HG03196 (cell line): ENCODE data around the gene TRPM5.
"Not testable (repeated sequence)": the region's sequence is repeated elsewhere in the genome, so short reads cannot be mapped to it uniquely, and the experiment has no call there.

ENCODE experiments used
- ATAC-seq: cut with Tn5 transposase; IDR thresholded peaks from one replicate; pipeline ENCODE4 v1.9.1; 2021; ENCODE audit not compliant: unreplicated experiment

TRPM5 gene

GRCh38 chr11:2443881-2444820, at the start of gene TRPM5:
TRPM5 (minus strand) TSS chr11:2444514; CDS start chr11:2423036, 21,478 bp downstream.
- ATAC-seq: no peak

GRCh38 chr11:2489083-2489482, 44.8 kb upstream of the TRPM5 start:
- ATAC-seq: no peak

- ATAC-seq: no peak
Measured at GRCh38 chr11:2488004-2488403, 43.7 kb upstream of the TRPM5 start.

GRCh38 chr11:2484576-2485125, 40.3 kb upstream of the TRPM5 start:
- no peak for ATAC-seq

- no peak for ATAC-seq
Measured at GRCh38 chr11:2483426-2483825, 39.1 kb upstream of the TRPM5 start.

GRCh38 chr11:2482745-2483144, 38.4 kb upstream of the TRPM5 start:
- ATAC-seq: no peak

- ATAC-seq: no peak
Measured at GRCh38 chr11:2482204-2482603, 37.9 kb upstream of the TRPM5 start.

GRCh38 chr11:2481253-2481652, 36.9 kb upstream of the TRPM5 start:
- no peak for ATAC-seq

GRCh38 chr11:2480874-2481220, 36.5 kb upstream of the TRPM5 start:
- no peak for ATAC-seq

- ATAC-seq: not testable (repeated sequence)
Measured at GRCh38 chr11:2480067-2480873, 36.0 kb upstream of the TRPM5 start.

- no peak for ATAC-seq
Measured at GRCh38 chr11:2477936-2478335, 33.6 kb upstream of the TRPM5 start.

GRCh38 chr11:2477254-2477653, 32.9 kb upstream of the TRPM5 start:
- no peak for ATAC-seq

GRCh38 chr11:2475136-2475918, 31.0 kb upstream of the TRPM5 start:
- no peak for ATAC-seq

GRCh38 chr11:2474059-2474901, 30.0 kb upstream of the TRPM5 start:
- ATAC-seq: no peak

GRCh38 chr11:2473361-2474058, 29.2 kb upstream of the TRPM5 start:
- no peak for ATAC-seq

GRCh38 chr11:2472428-2473186, 28.3 kb upstream of the TRPM5 start:
- no peak for ATAC-seq

GRCh38 chr11:2471804-2472096, 27.4 kb upstream of the TRPM5 start:
- ATAC-seq: no peak

- no peak for ATAC-seq
Measured at GRCh38 chr11:2471048-2471803, 26.9 kb upstream of the TRPM5 start.
